HL-60 (cell line): ENCODE data around the gene SLC22A8.

ENCODE experiments used
- DNase-seq, 2 experiments: peaks; one replicate each; pipeline ENCODE4 v3.0.0-alpha.2; 2010 to 2020; ENCODE audit warnings: low read depth in 1 of 2, low spot score in 1 of 2
- H3K27ac ChIP-seq: fragments of 250-450 bp; sonication (Bioruptor Pico); replicated peaks from 2 replicates; pipeline ENCODE4 v1.5.1; 2020; ENCODE audit warnings: mild to moderate bottlenecking, moderate library complexity
- H3K27me3 ChIP-seq: fragments of 250-450 bp; sonication (Bioruptor Pico); 2 replicates; pipeline ENCODE4 v1.5.1; 2021; ENCODE audit warnings: mild to moderate bottlenecking, moderate library complexity; ENCODE audit not compliant: insufficient read depth, poor library complexity, severe bottlenecking
- H3K4me3 ChIP-seq: replicated peaks from 2 replicates; pipeline ENCODE4 v1.5.1; 2011; ENCODE audit warnings: mild to moderate bottlenecking, control low read depth, low read length; ENCODE audit not compliant: insufficient read depth
- GABPA ChIP-seq: IDR thresholded peaks from 2 replicates; pipeline ENCODE4 v1.6.1; 2012; ENCODE audit warnings: low read depth
- POLR2AphosphoS5 ChIP-seq: IDR thresholded peaks from 2 replicates; pipeline ENCODE4 v1.6.1; 2012; ENCODE audit warnings: low read depth
- SPI1 ChIP-seq: IDR thresholded peaks from 2 replicates; pipeline ENCODE4 v1.6.1; 2012; ENCODE audit warnings: low read depth, mild to moderate bottlenecking, borderline replicate concordance
- TF ChIP-seq, protein P1 (sequence below): IDR thresholded peaks from one replicate; pipeline ENCODE4 v1.5.1; 2011; ENCODE audit warnings: low read length, control low read depth, inconsistent platforms; ENCODE audit not compliant: insufficient read depth
- TF ChIP-seq, protein P2 (sequence below): IDR thresholded peaks from 2 replicates; pipeline ENCODE4 v1.6.1; 2012; ENCODE audit warnings: low read depth; ENCODE audit not compliant: insufficient replicate concordance

The SLC22A8 gene

DNA sequence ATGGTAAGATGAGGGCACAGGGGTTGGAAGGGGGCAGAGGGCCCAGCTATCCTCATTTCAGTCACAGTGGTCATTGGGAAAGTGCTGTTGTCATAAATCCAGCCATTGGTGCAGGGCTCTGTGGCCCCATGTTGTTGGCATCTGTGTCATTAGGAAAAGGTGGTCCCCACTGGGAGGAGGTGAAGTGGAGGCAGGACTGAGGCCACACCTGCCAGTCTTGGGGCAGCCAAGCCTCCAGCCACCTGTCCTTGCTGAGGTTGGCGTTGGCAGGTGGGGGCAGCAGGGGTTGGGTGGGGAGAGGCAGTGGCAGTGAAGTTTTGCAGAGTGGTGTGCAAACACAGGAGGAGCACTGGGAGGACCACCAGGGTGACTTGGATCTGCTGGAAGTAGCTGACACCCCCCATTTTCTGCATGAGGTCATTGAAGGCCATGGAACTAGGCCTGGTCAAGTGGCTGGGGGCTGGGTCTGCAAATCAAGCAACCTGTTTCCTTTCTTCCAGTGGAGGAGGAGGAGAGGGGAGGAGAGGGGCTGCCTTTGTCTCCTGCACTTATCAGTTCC lies 56.1 kb downstream of the SLC22A8 start:
- TF ChIP-seq GABPA (no peak), SPI1 (no peak), POLR2AphosphoS5 (no peak)
- TF ChIP-seq, protein P1, sequence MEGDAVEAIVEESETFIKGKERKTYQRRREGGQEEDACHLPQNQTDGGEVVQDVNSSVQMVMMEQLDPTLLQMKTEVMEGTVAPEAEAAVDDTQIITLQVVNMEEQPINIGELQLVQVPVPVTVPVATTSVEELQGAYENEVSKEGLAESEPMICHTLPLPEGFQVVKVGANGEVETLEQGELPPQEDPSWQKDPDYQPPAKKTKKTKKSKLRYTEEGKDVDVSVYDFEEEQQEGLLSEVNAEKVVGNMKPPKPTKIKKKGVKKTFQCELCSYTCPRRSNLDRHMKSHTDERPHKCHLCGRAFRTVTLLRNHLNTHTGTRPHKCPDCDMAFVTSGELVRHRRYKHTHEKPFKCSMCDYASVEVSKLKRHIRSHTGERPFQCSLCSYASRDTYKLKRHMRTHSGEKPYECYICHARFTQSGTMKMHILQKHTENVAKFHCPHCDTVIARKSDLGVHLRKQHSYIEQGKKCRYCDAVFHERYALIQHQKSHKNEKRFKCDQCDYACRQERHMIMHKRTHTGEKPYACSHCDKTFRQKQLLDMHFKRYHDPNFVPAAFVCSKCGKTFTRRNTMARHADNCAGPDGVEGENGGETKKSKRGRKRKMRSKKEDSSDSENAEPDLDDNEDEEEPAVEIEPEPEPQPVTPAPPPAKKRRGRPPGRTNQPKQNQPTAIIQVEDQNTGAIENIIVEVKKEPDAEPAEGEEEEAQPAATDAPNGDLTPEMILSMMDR, result no peak
- TF ChIP-seq, protein P2, sequence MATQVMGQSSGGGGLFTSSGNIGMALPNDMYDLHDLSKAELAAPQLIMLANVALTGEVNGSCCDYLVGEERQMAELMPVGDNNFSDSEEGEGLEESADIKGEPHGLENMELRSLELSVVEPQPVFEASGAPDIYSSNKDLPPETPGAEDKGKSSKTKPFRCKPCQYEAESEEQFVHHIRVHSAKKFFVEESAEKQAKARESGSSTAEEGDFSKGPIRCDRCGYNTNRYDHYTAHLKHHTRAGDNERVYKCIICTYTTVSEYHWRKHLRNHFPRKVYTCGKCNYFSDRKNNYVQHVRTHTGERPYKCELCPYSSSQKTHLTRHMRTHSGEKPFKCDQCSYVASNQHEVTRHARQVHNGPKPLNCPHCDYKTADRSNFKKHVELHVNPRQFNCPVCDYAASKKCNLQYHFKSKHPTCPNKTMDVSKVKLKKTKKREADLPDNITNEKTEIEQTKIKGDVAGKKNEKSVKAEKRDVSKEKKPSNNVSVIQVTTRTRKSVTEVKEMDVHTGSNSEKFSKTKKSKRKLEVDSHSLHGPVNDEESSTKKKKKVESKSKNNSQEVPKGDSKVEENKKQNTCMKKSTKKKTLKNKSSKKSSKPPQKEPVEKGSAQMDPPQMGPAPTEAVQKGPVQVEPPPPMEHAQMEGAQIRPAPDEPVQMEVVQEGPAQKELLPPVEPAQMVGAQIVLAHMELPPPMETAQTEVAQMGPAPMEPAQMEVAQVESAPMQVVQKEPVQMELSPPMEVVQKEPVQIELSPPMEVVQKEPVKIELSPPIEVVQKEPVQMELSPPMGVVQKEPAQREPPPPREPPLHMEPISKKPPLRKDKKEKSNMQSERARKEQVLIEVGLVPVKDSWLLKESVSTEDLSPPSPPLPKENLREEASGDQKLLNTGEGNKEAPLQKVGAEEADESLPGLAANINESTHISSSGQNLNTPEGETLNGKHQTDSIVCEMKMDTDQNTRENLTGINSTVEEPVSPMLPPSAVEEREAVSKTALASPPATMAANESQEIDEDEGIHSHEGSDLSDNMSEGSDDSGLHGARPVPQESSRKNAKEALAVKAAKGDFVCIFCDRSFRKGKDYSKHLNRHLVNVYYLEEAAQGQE, result no peak
- DNase-seq, result no peak
- H3K4me3 ChIP-seq, result no peak overlapping the region
- H3K27ac ChIP-seq, result no peak overlapping the region
- H3K27me3 ChIP-seq, result no peaks in the 10 kb centered on the region

DNA sequence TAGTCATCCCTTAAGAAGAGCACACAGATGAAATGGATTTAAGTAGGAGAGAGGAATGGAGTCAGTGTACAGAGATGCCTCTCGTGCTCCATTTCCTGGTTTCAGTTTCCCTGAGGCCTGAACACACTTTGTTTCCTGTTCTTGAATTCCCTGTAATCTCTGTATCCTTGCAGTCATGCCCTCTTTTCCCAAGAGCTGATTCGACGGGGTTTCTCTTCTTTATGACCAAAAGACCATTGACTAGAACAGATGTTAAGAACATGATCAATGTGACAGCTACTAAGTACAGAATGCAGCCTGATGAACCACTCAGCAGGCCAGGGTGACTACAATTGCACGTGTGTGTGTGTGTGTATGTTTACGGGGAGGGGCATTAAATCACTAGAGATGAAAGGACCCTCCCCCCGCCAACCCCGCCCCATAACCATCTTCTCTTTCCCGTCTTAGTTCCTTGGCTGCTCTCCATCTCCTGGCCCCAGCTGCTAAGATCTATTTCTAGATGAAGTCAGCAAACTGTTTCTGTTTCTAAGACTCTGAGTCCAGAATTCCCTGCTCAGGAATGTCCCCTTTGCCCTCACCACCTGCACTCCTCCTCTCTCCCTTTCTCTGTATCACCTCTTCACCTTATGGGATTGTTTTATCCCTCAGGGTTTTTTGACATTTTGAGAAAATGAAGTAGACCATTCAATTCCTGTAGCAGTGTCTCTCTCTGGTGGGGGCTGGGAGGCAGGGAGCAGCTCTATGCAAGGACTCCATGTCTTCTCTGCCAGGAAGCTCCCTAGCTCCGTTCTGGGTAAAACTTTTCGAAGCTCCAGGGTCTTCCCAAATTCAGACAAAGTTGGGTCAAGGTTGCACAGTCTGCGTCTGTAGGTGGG lies 56.9 kb downstream of the SLC22A8 start:
- Histone ChIP-seq H3K4me3 (no peak overlapping the region), H3K27me3 (no peaks in the 10 kb centered on the region), H3K27ac (no peak overlapping the region)
- DNase-seq, result no peak
- TF ChIP-seq, protein P2, result no peak
- TF ChIP-seq POLR2AphosphoS5, result no peak
- no peak for TF ChIP-seq GABPA
- TF ChIP-seq, protein P1, result no peak
- TF ChIP-seq SPI1, result no peak

DNA sequence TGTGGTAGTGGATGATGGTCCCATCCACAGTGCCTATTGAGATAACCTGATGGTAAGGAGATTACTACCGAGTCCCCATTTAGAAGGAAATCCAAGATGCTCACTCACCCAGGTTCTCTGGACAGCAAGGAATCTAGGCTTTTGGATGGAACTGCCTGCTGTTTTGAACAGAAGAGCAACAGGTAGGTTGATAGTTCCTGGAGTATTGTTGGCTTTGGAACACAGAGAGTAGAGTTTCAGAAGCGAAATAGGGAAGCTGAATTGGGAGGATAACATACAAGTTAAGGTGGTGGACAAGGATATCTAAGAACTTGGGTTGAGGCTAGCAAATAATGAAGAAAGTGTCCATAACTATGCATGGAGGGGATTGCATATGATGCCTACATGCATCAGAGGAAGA lies 58.5 kb downstream of the SLC22A8 start:
- Histone ChIP-seq H3K27me3 (no peaks in the 10 kb centered on the region), H3K27ac (no peak overlapping the region), H3K4me3 (no peak overlapping the region)
- DNase-seq, result no peak
- TF ChIP-seq SPI1, result no peak
- no peak for TF ChIP-seq POLR2AphosphoS5

DNA sequence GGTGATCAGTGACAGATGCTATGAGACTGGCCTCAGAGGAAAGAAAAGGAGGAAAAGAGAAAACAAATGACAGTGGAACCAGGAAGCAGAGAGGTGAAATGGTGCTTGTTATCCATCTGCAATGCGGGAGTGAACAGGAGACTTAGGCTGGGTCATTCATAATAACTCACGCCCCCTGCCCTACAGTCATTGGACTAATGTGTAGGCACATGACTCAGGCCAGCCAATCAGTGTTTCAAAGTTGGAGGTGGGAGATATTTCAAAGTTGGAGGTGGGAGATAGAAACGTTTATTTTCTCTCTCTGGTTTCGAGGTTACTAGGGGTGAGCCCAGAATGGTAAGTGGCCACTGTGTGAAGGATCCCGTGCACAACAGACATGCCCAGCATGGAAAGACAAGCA lies 61.2 kb downstream of the SLC22A8 start:
- TF ChIP-seq GABPA (no peak), POLR2AphosphoS5 (no peak), SPI1 (no peak)
- TF ChIP-seq, protein P1, result no peak
- TF ChIP-seq, protein P2, result no peak
- DNase-seq, result no peak
- H3K27ac ChIP-seq, result no peak overlapping the region
- H3K4me3 ChIP-seq, result no peak overlapping the region
- H3K27me3 ChIP-seq, result no peaks in the 10 kb centered on the region
